HepG2 (cell line): Measurements from ENCODE around the gene JMJD8. TPM values are rescaled to one million over a fixed set of nuclear protein-coding genes. Genes with fewer than 3 reads are reported as not detected.

Experiments
- BRF2 ChIP-seq: sonication (generic); formaldehyde crosslinking; IDR thresholded peaks from 2 replicates; pipeline ENCODE4 v1.8.1; 2022; ENCODE audit warnings: mild to moderate bottlenecking, missing genetic modification reagents
- CTCF ChIP-seq: sonication (generic); formaldehyde crosslinking; IDR thresholded peaks from 2 replicates; pipeline ENCODE4 v1.5.0; 2020; ENCODE audit warnings: mild to moderate bottlenecking, missing genetic modification reagents, moderate library complexity
- KLF16 ChIP-seq, 2 experiments: sonication (generic) in 1 of 2; formaldehyde crosslinking in 1 of 2; IDR thresholded peaks; 2 replicates each; pipeline versions ENCODE4 v1.6.1 to v1.8.0; 2016 to 2023; ENCODE audit warnings: missing genetic modification reagents in 2 of 2, missing compliant biosample characterization in 1 of 2
- MEIS1 ChIP-seq: sonication (generic); formaldehyde crosslinking; IDR thresholded peaks from 2 replicates; pipeline ENCODE4 v1.9.0; 2021; ENCODE audit warnings: mild to moderate bottlenecking, missing genetic modification reagents, moderate library complexity, borderline replicate concordance
- NFIB ChIP-seq: sonication (generic); formaldehyde crosslinking; IDR thresholded peaks from 2 replicates; pipeline ENCODE4 v1.9.0; 2021; ENCODE audit warnings: missing genetic modification reagents, mild to moderate bottlenecking, borderline replicate concordance
- NFIC ChIP-seq: IDR thresholded peaks from 2 replicates; pipeline ENCODE4 v1.6.1; 2012; ENCODE audit warnings: mild to moderate bottlenecking, low read length, inconsistent platforms
- NONO ChIP-seq, 2 experiments: fragments of 450-650 bp in 1 of 2; sonication (generic) in 1 of 2; formaldehyde crosslinking in 1 of 2; IDR thresholded peaks in 1 of 2; conservative IDR thresholded peaks in 1 of 2; 2 replicates each; pipeline versions ENCODE4 v1.6.1 to v1.8.0; 2017 to 2022; ENCODE audit warnings: mild to moderate bottlenecking in 1 of 2, missing genetic modification reagents in 1 of 2, moderate library complexity in 1 of 2
- NR3C1 ChIP-seq: sonication (generic); formaldehyde crosslinking; IDR thresholded peaks from 2 replicates; pipeline ENCODE4 v1.4.0; 2020; ENCODE audit warnings: missing genetic modification reagents
- SRF ChIP-seq: IDR thresholded peaks from 2 replicates; pipeline ENCODE4 v1.6.1; 2011; ENCODE audit warnings: mild to moderate bottlenecking, low read depth, low read length, moderate library complexity
- WIZ ChIP-seq: sonication (generic); formaldehyde crosslinking; IDR thresholded peaks from 2 replicates; pipeline ENCODE4 v1.5.1; 2020; ENCODE audit warnings: mild to moderate bottlenecking, missing genetic modification reagents
- ZBTB7A ChIP-seq: sonication (generic); formaldehyde crosslinking; IDR thresholded peaks from 2 replicates; pipeline ENCODE4 v1.8.0; 2022; ENCODE audit warnings: mild to moderate bottlenecking, missing genetic modification reagents
- ZFAT ChIP-seq: sonication (generic); formaldehyde crosslinking; conservative IDR thresholded peaks from 2 replicates; pipeline ENCODE4 v1.8.1; 2023; ENCODE audit warnings: missing genetic modification reagents, inconsistent platforms
- ZHX1 ChIP-seq: sonication (generic); formaldehyde crosslinking; IDR thresholded peaks from 2 replicates; pipeline ENCODE4 v1.8.1; 2022; ENCODE audit warnings: low read depth, mild to moderate bottlenecking, missing genetic modification reagents
- ZNF101 ChIP-seq: sonication (generic); formaldehyde crosslinking; IDR thresholded peaks from 2 replicates; pipeline ENCODE4 v1.4.0; 2020; ENCODE audit warnings: mild to moderate bottlenecking, low read depth, missing genetic modification reagents, borderline replicate concordance
- ZNF280D ChIP-seq: sonication (generic); formaldehyde crosslinking; IDR thresholded peaks from 2 replicates; pipeline ENCODE4 v1.5.1; 2020; ENCODE audit warnings: mild to moderate bottlenecking, missing genetic modification reagents
- ZNF326 ChIP-seq: sonication (generic); formaldehyde crosslinking; IDR thresholded peaks from 2 replicates; pipeline ENCODE4 v1.4.0; 2020; ENCODE audit warnings: missing genetic modification reagents, borderline replicate concordance
- ZNF33A ChIP-seq: sonication (generic); formaldehyde crosslinking; IDR thresholded peaks from 2 replicates; pipeline ENCODE4 v1.5.1; 2020; ENCODE audit warnings: missing genetic modification reagents, mild to moderate bottlenecking, moderate library complexity, borderline replicate concordance
- ZNF557 ChIP-seq: sonication (generic); formaldehyde crosslinking; IDR thresholded peaks from 2 replicates; pipeline ENCODE4 v1.4.0; 2020; ENCODE audit warnings: missing genetic modification reagents
- ZNF616 ChIP-seq: sonication (generic); formaldehyde crosslinking; IDR thresholded peaks from 2 replicates; pipeline ENCODE4 v1.5.0; 2020; ENCODE audit warnings: low read depth, mild to moderate bottlenecking, missing genetic modification reagents
- ZNF678 ChIP-seq: sonication (generic); formaldehyde crosslinking; IDR thresholded peaks from 2 replicates; pipeline ENCODE4 v1.4.0; 2020; ENCODE audit warnings: mild to moderate bottlenecking, missing genetic modification reagents
- polyA plus RNA-seq, 8 experiments: library from polyadenylated mRNA; depleted of rRNA in 3 of 8; stranded (reverse) in 7 of 8; unstranded in 1 of 8; fragments of >200 nt; fragmentation: Illumina TruSeq in 4 of 8; extraction: Trizol in 4 of 8; gene quantifications; 2 replicates each; pipeline versions ENCODE4 v1.2.1 to v1.2.3, GENCODE V29; 2011 to 2016; ENCODE audit warnings: low read depth in 4 of 8, missing spikeins in 1 of 8, mixed read lengths in 1 of 8; ENCODE audit not compliant: insufficient read depth in 1 of 8
- total RNA-seq, 5 experiments: library from RNA; depleted of rRNA; stranded (reverse); fragments of >200 nt; fragmentation: Illumina TruSeq; extraction: Trizol; gene quantifications; 2 replicates each; pipeline ENCODE4 v1.2.3, GENCODE V29; 2016; ENCODE audit warnings: low read depth in 1 of 5

Gene JMJD8
- total and polyA plus RNA-seq, 2 of the 13 experiments (the other 11 are each of a cell fraction or from before 2014, with no cell fraction given): 2.6 to 11.8 TPM

- TF ChIP-seq ZHX1 (peak; percentile 58; the same call in 1 of the 2 replicates), ZNF557 (CRISPR knock-in tag) (peak; percentile 69; the same call in 1 of the 2 replicates), ZNF326 (CRISPR knock-in tag) (no peak), MEIS1 (CRISPR knock-in tag) (no peak), ZBTB7A (peak; percentile 76), NR3C1 (no peak), CTCF (CRISPR knock-in tag) (no peak; the same call in 1 of the 2 replicates), SRF (no peak), NFIC (no peak), ZNF616 (CRISPR knock-in tag) (no peak), ZNF33A (CRISPR knock-in tag) (no peak; the same call in 1 of the 2 replicates), ZNF678 (CRISPR knock-in tag) (0 out of 2 replicates have a peak, but pooled peaks have one; percentile 69), KLF16 (CRISPR knock-in tag; IDR thresholded peaks at IDR 0.05) (peak in 1 of 2 experiments; percentile 1; a peak in 1 of 4 replicates), NFIB (no peak), NONO (IDR thresholded peaks at IDR 0.05) (no peak), NONO (CRISPR knock-in tag; conservative IDR thresholded peaks at IDR 0.05) (peak; percentile 65; the same call in 1 of the 2 replicates), WIZ (CRISPR knock-in tag) (peak; percentile 69), ZFAT (CRISPR knock-in tag) (no peak; the same call in 1 of the 2 replicates), BRF2 (CRISPR knock-in tag) (peak; percentile 88), ZNF280D (CRISPR knock-in tag) (no peak), ZNF101 (CRISPR knock-in tag) (0 out of 2 replicates have a peak, but pooled peaks have one; percentile 63)
These were observed 37.0 kb upstream of the JMJD8 start, which contains the start of gene ANTKMT (continued) for GRCh38 chr16:720990-721764.
